22Rv1 (cell line): Measurements from ENCODE around the gene TMEM94.

Source experiments
- H3K27ac ChIP-seq: fragments of 450-650 bp; 2 replicates; pipeline ENCODE4 v1.5.1; 2017
- CTCF ChIP-seq: fragments of 450-650 bp; IDR thresholded peaks from 2 replicates; pipeline ENCODE4 v1.5.1; 2017; ENCODE audit warnings: mild to moderate bottlenecking
- ZFX ChIP-seq: fragments of 450-650 bp; IDR thresholded peaks from 2 replicates; pipeline ENCODE4 v1.6.1; 2017; ENCODE audit warnings: antibody characterized with exemption, borderline replicate concordance

Gene TMEM94

DNA sequence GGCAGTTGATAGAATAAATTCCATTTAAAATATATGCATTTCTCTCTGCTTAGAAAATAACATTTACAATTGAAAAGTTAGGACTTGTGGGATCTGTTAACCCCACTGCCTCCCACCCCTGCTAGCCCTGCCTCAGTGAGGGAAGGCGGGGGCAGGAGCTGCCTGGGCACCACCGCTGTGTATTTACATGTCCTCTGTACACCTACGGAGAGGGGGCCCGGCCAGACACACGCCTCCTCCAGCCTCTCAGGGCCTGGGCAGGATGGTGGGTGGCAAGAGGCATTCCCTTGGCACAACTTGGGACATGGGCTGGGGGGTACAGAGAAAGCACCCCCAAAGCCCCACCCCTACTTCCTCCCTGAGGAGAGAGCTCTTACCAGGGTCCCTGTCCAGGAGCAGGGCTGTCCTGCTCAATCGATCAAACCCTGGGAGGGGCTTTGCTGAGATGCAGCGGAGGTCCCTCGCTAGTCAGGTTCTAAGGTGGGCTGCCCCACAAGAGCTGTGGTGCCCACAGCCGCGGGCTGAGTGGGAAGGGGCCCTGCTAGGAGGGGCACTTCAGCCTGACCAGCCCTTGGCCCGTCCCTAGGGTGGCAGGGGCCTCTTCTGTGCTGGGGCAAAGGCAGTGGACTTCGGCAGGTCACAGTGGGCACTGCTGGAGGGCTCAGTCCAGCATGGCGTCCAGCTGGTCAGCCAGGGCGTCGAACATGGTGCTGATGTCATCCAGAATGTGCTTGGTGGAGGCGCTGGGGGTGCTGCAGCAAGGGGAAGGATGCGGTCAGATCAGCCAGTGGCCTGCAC is 44.2 kb downstream of the TMEM94 start:
- TF ChIP-seq ZFX (no peak), CTCF (no peak)
- no peak overlapping the region for H3K27ac ChIP-seq

DNA sequence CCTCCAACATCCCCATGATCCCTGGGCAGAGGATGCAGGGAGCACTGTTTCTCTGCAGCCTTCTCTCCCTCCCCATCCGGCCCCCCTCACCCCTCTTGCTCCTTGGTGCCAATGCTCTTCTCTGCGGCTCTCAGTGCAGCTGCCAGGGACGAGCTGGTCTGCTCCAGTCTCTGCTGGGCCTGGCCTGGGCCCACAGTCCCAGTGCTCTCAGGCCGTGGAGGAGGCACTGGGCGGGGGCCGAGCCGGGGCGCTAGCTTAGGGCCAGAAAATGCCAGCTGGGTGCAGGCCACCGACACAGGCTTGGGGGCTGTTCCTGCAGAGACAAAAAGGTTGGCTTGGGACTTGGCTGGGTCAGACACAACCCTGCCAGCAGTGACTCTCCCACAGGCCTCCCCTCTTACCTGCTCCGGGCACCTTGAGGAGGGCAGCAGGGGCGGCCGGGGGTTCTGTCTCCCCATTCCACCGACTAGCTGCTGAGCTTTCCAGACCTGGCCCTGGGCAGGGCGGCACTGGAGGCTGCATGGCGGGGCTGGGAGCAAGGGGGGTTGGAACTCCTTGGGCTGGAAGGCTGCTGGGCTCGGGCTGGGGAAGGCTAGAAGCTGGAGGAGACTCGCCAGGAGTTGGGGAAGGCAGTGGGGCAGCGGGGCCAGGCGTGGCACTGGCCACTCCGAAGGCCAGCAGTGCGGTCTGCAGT is 45.1 kb downstream of the TMEM94 start:
- no peak overlapping the region for H3K27ac ChIP-seq
- TF ChIP-seq CTCF (no peak), ZFX (no peak)

DNA sequence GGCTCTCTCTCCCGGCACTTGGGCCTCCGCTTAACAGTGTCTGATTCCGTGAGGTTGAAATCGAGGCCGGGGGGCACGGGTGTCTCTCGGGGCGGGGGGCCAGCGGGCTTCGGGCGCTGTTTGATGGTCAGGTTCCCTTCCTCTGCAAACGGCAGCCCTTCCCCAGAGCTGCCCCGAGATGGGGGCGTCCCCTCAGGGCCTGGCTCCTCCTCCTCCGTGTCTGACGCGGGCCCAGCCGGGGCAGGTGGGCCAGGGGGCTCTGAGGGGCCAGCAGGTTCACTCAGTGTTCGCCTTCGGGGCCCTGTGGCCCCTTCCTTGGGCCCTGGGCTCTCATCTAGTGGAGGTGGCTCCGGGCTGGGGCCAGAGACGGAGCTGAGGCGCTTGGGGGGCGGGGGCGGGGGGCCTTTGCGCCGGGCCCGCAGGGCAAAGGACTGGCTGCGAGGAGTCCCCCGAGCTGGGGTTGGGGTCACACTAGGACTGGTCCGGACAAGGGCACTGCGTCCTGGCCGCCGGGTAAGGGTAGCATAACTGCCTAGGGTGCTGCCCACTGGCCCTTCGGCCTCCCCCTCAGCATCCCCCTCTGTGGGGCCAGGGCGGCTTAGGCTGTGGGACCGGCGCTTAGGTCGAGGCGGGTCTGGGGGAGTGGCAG is 45.8 kb downstream of the TMEM94 start:
- TF ChIP-seq CTCF (no peak), ZFX (no peak)
- no peak overlapping the region for H3K27ac ChIP-seq

DNA sequence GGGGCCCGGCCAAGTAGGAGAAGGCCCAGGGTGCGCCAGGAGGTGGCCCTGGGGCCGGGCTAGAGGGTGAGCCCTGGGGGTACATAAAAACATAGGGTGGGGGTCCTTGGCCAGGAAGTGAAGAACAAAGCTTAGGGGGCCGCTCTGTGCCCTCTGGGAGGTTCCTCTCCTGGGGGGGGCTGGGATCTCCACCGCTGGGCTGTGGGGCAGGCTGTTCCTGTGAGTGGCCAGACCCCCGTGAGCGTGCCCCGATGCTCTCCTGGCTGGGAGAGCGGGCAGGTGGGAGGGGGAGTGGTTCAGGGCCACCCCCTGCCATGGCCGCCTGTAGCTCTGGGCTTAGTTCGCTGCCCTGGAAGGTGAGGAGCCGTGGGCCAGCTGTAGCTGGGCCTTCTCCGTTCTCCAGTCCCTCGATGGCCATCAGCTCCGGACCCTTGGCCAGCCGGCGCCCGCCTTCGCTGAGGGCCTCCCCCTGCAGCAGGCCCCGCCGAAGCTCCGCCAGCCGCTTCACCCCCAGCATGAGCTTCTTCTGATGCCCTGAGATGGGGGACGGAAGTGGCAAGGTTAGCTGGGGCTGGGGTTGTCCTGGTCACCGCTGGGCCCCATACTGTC is 46.4 kb downstream of the TMEM94 start:
- TF ChIP-seq CTCF (no peak), ZFX (no peak)
- no peak overlapping the region for H3K27ac ChIP-seq

DNA sequence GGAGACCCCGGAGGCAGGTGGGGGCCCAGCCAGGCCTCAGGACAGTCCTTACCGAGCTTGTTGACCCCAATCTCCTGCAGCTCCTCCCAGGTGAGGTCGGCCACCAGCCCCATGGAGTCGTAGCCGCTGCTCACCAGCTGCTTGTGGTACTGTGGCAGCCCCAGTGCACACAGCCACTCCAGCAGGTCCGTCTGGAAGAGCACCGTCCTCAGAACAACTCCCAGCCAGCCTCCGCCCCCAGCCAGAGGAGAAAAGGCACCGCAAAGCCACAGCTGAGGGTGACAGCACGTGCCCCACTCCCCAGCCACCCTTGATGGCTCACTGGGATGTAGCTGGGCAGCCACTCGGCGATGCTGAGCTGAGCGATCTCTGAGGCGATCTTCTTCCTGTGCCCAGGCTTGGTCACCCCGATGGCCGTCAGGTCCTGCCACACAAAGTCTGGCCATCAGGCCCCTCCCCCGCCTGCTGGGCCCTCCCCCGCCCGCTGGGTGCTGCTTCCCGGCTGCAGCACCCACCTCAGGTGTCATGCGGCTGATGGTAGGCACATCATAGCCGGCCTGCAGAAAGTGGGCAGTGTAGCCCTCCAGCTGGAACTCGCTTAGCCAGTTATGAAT is 47.0 kb downstream of the TMEM94 start:
- no peak for TF ChIP-seq CTCF
- TF ChIP-seq ZFX, result no peak
- H3K27ac ChIP-seq, result no peak overlapping the region

- H3K27ac ChIP-seq, result no peak overlapping the region
These were observed 47.5 kb downstream of the TMEM94 start for GRCh38 chr17:75503976-75504346.

More at GRCh38 chr17:75503976-75504346, 47.5 kb downstream of the TMEM94 start:
- no peak for TF ChIP-seq ZFX
- TF ChIP-seq CTCF, result no peak
